ENCODE results near the gene GPRC5C. TPM values are rescaled to one million over a fixed set of nuclear protein-coding genes. Genes with fewer than 3 reads are reported as not detected.
A peak's percentile ranks its signal among the peaks of the same experiment; 100 is the strongest.

The GPRC5C gene
- total and polyA plus RNA-seq, 2 of the 13 experiments (the other 11 are each of a cell fraction or from before 2014, with no cell fraction given), result 85.6 to 300 TPM

GRCh38 chr17:74430706-74431567 is 951 bp upstream of the GPRC5C start (continued):
- TF ChIP-seq ARID5B (CRISPR knock-in tag; IDR thresholded peaks at IDR 0.05) (peak; percentile 69), IRF1 (CRISPR knock-in tag; IDR thresholded peaks at IDR 0.05; ENCODE audit: low read depth) (no peak), MAFK (conservative IDR thresholded peaks at IDR 0.05 in 1 of 2, IDR thresholded peaks at IDR 0.05 in 1 of 2; ENCODE audit: low read length in 2 of 2) (no peak), ZNF580 (CRISPR knock-in tag; IDR thresholded peaks at IDR 0.05; ENCODE audit: borderline replicate concordance, low read depth) (no peak; the same call in 1 of the 2 replicates), ZNF274 (CRISPR knock-in tag; IDR thresholded peaks at IDR 0.05) (peak; percentile 65; the same call in 1 of the 2 replicates), NR2F2 (IDR thresholded peaks at IDR 0.05; ENCODE audit: borderline replicate concordance, low read depth) (peak; percentile 42; the same call in 1 of the 2 replicates), MED13 (CRISPR knock-in tag; IDR thresholded peaks at IDR 0.05) (peak; percentile 79), ZNF691 (CRISPR knock-in tag; IDR thresholded peaks at IDR 0.05; ENCODE audit: borderline replicate concordance, low read depth) (peak; percentile 74; the same call in 1 of the 2 replicates), PAF1 (CRISPR knock-in tag; IDR thresholded peaks at IDR 0.05) (no peak), TSC22D2 (CRISPR knock-in tag; IDR thresholded peaks at IDR 0.05; ENCODE audit: borderline replicate concordance) (peak; percentile 59; the same call in 1 of the 2 replicates), ZNF30 (CRISPR knock-in tag; IDR thresholded peaks at IDR 0.05) (no peak), ZFP62 (CRISPR knock-in tag; IDR thresholded peaks at IDR 0.05) (no peak), PPARG (CRISPR knock-in tag; conservative IDR thresholded peaks at IDR 0.05) (0 out of 2 replicates have a peak, but pooled peaks have one; percentile 8), SOX6 (IDR thresholded peaks at IDR 0.05) (no peak), SOX6 (CRISPR knock-in tag; IDR thresholded peaks at IDR 0.05) (peak; percentile 78), PAX8 (CRISPR knock-in tag; IDR thresholded peaks at IDR 0.05; ENCODE audit: borderline replicate concordance) (no peak; the same call in 1 of the 2 replicates), THAP9 (CRISPR knock-in tag; IDR thresholded peaks at IDR 0.05; ENCODE audit: borderline replicate concordance) (no peak), ZNF598 (CRISPR knock-in tag; IDR thresholded peaks at IDR 0.05; ENCODE audit: borderline replicate concordance) (0 out of 2 replicates have a peak, but pooled peaks have one; percentile 9)

Data from HepG2 (cell line).